Upper lobe of left lung (tissue), 4 donors: Measurements from ENCODE around the gene ATP9A.

Experiments used
- CTCF ChIP-seq, 6 experiments: fragments of 450-650 bp in 4 of 6; fragments of 200-600 bp in 2 of 6; sonication (generic) in 2 of 6; IDR thresholded peaks; one replicate each; pipeline ENCODE4 v1.5.1; 2016 to 2019; ENCODE audit warnings: antibody characterized with exemption in 6 of 6
- POLR2AphosphoS5 ChIP-seq, 2 donors: sonication (generic); formaldehyde crosslinking; IDR thresholded peaks; one replicate each; pipeline ENCODE4 v1.5.1; 2017; ENCODE audit warnings: antibody characterized with exemption in 2 of 2

GRCh38 chr20:51628533-51629398 lies 139.4 kb downstream of the ATP9A start:
- TF ChIP-seq POLR2AphosphoS5 (IDR thresholded peaks at IDR 0.05) (no peak), CTCF (IDR thresholded peaks at IDR 0.05) (no peak)
